A673 (cell line): ENCODE data around the gene ARHGEF35. TPM values are rescaled to one million over a fixed set of nuclear protein-coding genes. Genes with fewer than 3 reads are reported as not detected.

ENCODE experiments used
- BruUV-seq: library from RNA; stranded (reverse); fragments of 400-500 nt; replicated peaks from 2 replicates; lab custom pipeline; 2021; lab: Mats Ljungman, UMichigan
- CTCF ChIA-PET: fragments of 300-600 bp; sonication (Branson Sonifier 250); formaldehyde crosslinking; loops from one replicate; lab custom pipeline; 2022; ENCODE audit warnings: antibody characterized with exemption; lab: Charles Lee
- POLR2A ChIA-PET: fragments of 300-600 bp; sonication (Branson Sonifier 250); formaldehyde crosslinking; loops from one replicate; lab custom pipeline; 2022; ENCODE audit warnings: antibody characterized with exemption; ENCODE audit not compliant: low non-redundant PET; lab: Charles Lee
- DNase-seq: peaks from one replicate; pipeline ENCODE4 v3.0.0-alpha.2; 2015; ENCODE audit warnings: low spot score
- H3K27ac ChIP-seq: fragments of 200-600 bp; sonication (generic); 2 replicates; pipeline ENCODE4 v1.5.1; 2016; ENCODE audit warnings: mixed run types, low read depth, mild to moderate bottlenecking, mixed read lengths, antibody characterized with exemption, low read length; ENCODE audit not compliant: poor library complexity, severe bottlenecking
- H3K27me3 ChIP-seq: fragments of 200-600 bp; sonication (generic); replicated peaks from 2 replicates; pipeline ENCODE4 v1.6.1; 2017; ENCODE audit warnings: mixed run types, low read depth, mild to moderate bottlenecking, mixed read lengths, antibody characterized with exemption, low read length; ENCODE audit not compliant: insufficient read depth, poor library complexity
- H3K36me3 ChIP-seq: fragments of 200-600 bp; sonication (generic); 2 replicates; pipeline ENCODE4 v1.6.1; 2016; ENCODE audit warnings: mixed run types, mild to moderate bottlenecking, mixed read lengths, antibody characterized with exemption, low read length; ENCODE audit not compliant: insufficient read depth, poor library complexity, severe bottlenecking
- H3K4me1 ChIP-seq: fragments of 200-600 bp; sonication (generic); 2 replicates; pipeline ENCODE4 v1.6.1; 2017; ENCODE audit warnings: mixed run types, mild to moderate bottlenecking, mixed read lengths, antibody characterized with exemption, low read length; ENCODE audit not compliant: insufficient read depth, poor library complexity, severe bottlenecking
- H3K4me3 ChIP-seq: fragments of 200-600 bp; sonication (generic); 2 replicates; pipeline ENCODE4 v1.5.1; 2016; ENCODE audit warnings: low read depth, mixed run types, mild to moderate bottlenecking, mixed read lengths, low read length; ENCODE audit not compliant: poor library complexity, severe bottlenecking
- H3K9me3 ChIP-seq: fragments of 200-600 bp; sonication (generic); 2 replicates; pipeline ENCODE4 v1.6.1; 2016; ENCODE audit warnings: mixed run types, low read depth, mild to moderate bottlenecking, mixed read lengths, antibody characterized with exemption, low read length; ENCODE audit not compliant: poor library complexity, severe bottlenecking
- CTCF ChIP-seq: fragments of 300-800, 200-600 bp; sonication (generic); conservative IDR thresholded peaks from 2 replicates; pipeline ENCODE4 v1.5.1; 2017; ENCODE audit warnings: low read depth, mild to moderate bottlenecking, antibody characterized with exemption, low read length, moderate library complexity, mixed read lengths
- EZH2 ChIP-seq: fragments of 200-600 bp; sonication (generic); IDR thresholded peaks from 2 replicates; pipeline ENCODE4 v1.6.1; 2017; ENCODE audit warnings: borderline replicate concordance, low read depth, mild to moderate bottlenecking, mixed read lengths, antibody characterized with exemption, low read length; ENCODE audit not compliant: poor library complexity, severe bottlenecking
- intact Hi-C: fragments of 100-400 bp; cut with micrococcal nuclease; formaldehyde crosslinking; loops from one replicate; pipeline ENCODE4 v1.10.0; 2022; ENCODE audit not compliant: unreplicated experiment
- total RNA-seq: library from RNA; stranded (reverse); gene quantifications from 2 replicates; pipeline ENCODE4 v1.2.3, GENCODE V29; 2021

ARHGEF35 gene
- total RNA-seq, 1 experiment from 2014 or later: 4.6 TPM

DNA sequence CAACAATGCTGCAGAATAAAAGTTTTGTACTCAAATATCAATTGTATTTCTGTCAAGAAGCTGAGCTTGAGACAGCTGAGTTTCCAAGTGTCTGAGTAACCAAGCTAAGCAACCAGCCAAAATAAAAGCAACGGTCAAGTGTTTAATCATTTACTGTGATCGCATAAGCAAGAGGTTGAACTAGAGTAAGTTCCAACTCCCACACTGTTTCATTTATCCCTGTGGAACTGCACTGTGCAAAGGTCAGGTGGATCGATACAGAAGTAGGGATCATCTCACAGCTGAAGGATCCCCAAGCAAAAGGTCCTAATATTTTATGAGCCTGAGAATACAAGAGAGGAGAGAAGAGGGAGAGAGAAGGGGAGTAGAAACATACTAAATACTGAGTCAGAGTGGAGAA lies 51.2 kb downstream of the ARHGEF35 start:
- ChIA-PET POLR2A (no interaction called here), CTCF (no interaction called here)
- Histone ChIP-seq H3K4me1 (no peaks in the 10 kb centered on the region), H3K4me3 (no peak overlapping the region), H3K9me3 (no peaks in the 10 kb centered on the region), H3K27me3 (no peaks in the 10 kb centered on the region), H3K27ac (no peak overlapping the region), H3K36me3 (no peaks in the 10 kb centered on the region)
- TF ChIP-seq EZH2 (no peak), CTCF (no peak)
- no TSS peak for BruUV-seq
- intact Hi-C loops: no loop called here
- DNase-seq: no peak

- BruUV-seq: no TSS peak
- H3K4me3 ChIP-seq: no peak overlapping the region
- DNase-seq: no peak
- CTCF ChIA-PET: no interaction called here
- TF ChIP-seq EZH2: no peak
- TF ChIP-seq CTCF: no peak
- H3K27ac ChIP-seq: no peak overlapping the region
- no peaks in the 10 kb centered on the region for H3K9me3 ChIP-seq
- no peaks in the 10 kb centered on the region for H3K4me1 ChIP-seq
- POLR2A ChIA-PET: no interaction called here
- no peaks in the 10 kb centered on the region for H3K36me3 ChIP-seq
- intact Hi-C loops: no loop called here
- no peaks in the 10 kb centered on the region for H3K27me3 ChIP-seq
Observed at GRCh38 chr7:144142187-144142586, 53.4 kb downstream of the ARHGEF35 start.

GRCh38 chr7:144137501-144137900 lies 58.1 kb downstream of the ARHGEF35 start:
- BruUV-seq: no TSS peak
- H3K9me3 ChIP-seq: no peaks in the 10 kb centered on the region
- H3K36me3 ChIP-seq: no peaks in the 10 kb centered on the region
- no peaks in the 10 kb centered on the region for H3K27me3 ChIP-seq
- no peak overlapping the region for H3K27ac ChIP-seq
- no peak overlapping the region for H3K4me3 ChIP-seq
- TF ChIP-seq EZH2 (no peak), CTCF (no peak)
- CTCF ChIA-PET: no interaction called here
- H3K4me1 ChIP-seq: no peaks in the 10 kb centered on the region
- no peak for DNase-seq
- intact Hi-C loops: no loop called here
- POLR2A ChIA-PET: no interaction called here

Other genes starting within 250 kb of the ARHGEF35 start
- gene OR2F1, start 241.0 kb downstream of the ARHGEF35 start, total RNA-seq: not detected in 2 replicates
- not detected in 2 replicates for gene OR6B1, start 195.5 kb downstream of the ARHGEF35 start, total RNA-seq
- gene OR2A5, start 146.9 kb downstream of the ARHGEF35 start, total RNA-seq: not detected in 2 replicates
- not detected in 2 replicates for gene OR2A25, start 126.0 kb downstream of the ARHGEF35 start, total RNA-seq
- gene OR2A12, start 109.6 kb downstream of the ARHGEF35 start, total RNA-seq: not detected in 2 replicates
- gene OR2A2, start 86.2 kb downstream of the ARHGEF35 start, total RNA-seq: not detected in 2 replicates
- not detected in 2 replicates for gene OR2A14, start 72.7 kb downstream of the ARHGEF35 start, total RNA-seq
- not detected in 2 replicates for gene CTAGE4, start 12.4 kb downstream of the ARHGEF35 start, total RNA-seq
- gene OR2A42, start 43.8 kb upstream of the ARHGEF35 start, total RNA-seq: 0.21 and 0.37 TPM in 2 replicates
- 1.2 and 2.0 TPM in 2 replicates for gene OR2A7, start 69.0 kb upstream of the ARHGEF35 start, total RNA-seq
- gene CTAGE8, start 73.5 kb upstream of the ARHGEF35 start, total RNA-seq: 2.1 and 2.8 TPM in 2 replicates
- 0.44 and 0.60 TPM in 2 replicates for gene OR2A1, start 116.6 kb upstream of the ARHGEF35 start, total RNA-seq
- 9.3 and 9.5 TPM in 2 replicates for gene ARHGEF5, start 159.6 kb upstream of the ARHGEF35 start, total RNA-seq
- not detected in 2 replicates for gene NOBOX, start 207.9 kb upstream of the ARHGEF35 start, total RNA-seq